Suprapubic skin (tissue), 4 donors: ENCODE data around the gene RAET1E.

ENCODE experiments used
- EP300 ChIP-seq: sonication (generic); formaldehyde crosslinking; IDR thresholded peaks from one replicate; pipeline ENCODE4 v1.6.1; 2017; ENCODE audit warnings: antibody characterized with exemption
- POLR2A ChIP-seq, 2 donors: fragments of 450-650 bp; IDR thresholded peaks; one replicate each; pipeline ENCODE4 v1.6.1; 2017; ENCODE audit warnings: antibody characterized with exemption in 2 of 2, mild to moderate bottlenecking in 2 of 2, moderate library complexity in 2 of 2
- POLR2AphosphoS5 ChIP-seq, 3 donors: sonication (generic); formaldehyde crosslinking; IDR thresholded peaks; one replicate each; pipeline ENCODE4 v1.6.1; 2017; ENCODE audit warnings: antibody characterized with exemption in 3 of 3
- TF ChIP-seq, protein P1 (sequence below), 2 donors: fragments of 200-600 bp in 1 of 2; fragments of 450-650 bp in 1 of 2; sonication (generic) in 1 of 2; IDR thresholded peaks; one replicate each; pipeline ENCODE4 v1.5.1; 2016 to 2019; ENCODE audit warnings: antibody characterized with exemption in 2 of 2, mild to moderate bottlenecking in 1 of 2, moderate library complexity in 1 of 2

DNA sequence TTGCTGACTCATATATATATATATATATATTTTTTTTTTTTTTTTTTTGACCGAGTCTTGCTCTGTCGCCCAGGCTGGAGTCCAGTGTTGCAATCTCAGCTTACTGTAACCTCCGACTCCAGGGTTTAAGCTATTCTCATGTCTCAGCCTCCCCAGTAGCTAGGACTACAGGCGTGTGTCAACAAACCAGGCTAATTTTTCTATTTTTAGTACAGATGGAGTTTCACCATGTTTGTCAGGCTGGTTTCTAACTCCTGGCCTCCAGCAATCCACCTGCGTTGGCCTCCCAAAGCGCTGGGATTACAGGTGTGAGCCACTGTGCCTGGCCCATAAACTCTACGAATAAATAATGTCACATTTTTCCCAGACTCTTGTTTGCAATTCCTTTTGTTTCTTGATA is 38.5 kb downstream of the RAET1E start:
- TF ChIP-seq EP300 (no peak), POLR2AphosphoS5 (IDR thresholded peaks at IDR 0.05) (no peak), POLR2A (IDR thresholded peaks at IDR 0.05) (no peak)
- TF ChIP-seq, protein P1, sequence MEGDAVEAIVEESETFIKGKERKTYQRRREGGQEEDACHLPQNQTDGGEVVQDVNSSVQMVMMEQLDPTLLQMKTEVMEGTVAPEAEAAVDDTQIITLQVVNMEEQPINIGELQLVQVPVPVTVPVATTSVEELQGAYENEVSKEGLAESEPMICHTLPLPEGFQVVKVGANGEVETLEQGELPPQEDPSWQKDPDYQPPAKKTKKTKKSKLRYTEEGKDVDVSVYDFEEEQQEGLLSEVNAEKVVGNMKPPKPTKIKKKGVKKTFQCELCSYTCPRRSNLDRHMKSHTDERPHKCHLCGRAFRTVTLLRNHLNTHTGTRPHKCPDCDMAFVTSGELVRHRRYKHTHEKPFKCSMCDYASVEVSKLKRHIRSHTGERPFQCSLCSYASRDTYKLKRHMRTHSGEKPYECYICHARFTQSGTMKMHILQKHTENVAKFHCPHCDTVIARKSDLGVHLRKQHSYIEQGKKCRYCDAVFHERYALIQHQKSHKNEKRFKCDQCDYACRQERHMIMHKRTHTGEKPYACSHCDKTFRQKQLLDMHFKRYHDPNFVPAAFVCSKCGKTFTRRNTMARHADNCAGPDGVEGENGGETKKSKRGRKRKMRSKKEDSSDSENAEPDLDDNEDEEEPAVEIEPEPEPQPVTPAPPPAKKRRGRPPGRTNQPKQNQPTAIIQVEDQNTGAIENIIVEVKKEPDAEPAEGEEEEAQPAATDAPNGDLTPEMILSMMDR (IDR thresholded peaks at IDR 0.05) = no peak
